GM12891 (cell line): ENCODE measurements around the gene CLCNKA.

Experiments
- POLR2A ChIP-seq: IDR thresholded peaks from 2 replicates; pipeline ENCODE4 v1.6.1; 2011; ENCODE audit warnings: low read depth, low read length, control low read depth
- POLR2AphosphoS5 ChIP-seq: IDR thresholded peaks from 2 replicates; pipeline ENCODE4 v1.6.1; 2011; ENCODE audit warnings: low read depth, low read length, control low read depth
- TAF1 ChIP-seq: IDR thresholded peaks from 2 replicates; pipeline ENCODE4 v1.6.1; 2011; ENCODE audit warnings: low read depth, low read length, control low read depth

- TF ChIP-seq POLR2A (no peak), POLR2AphosphoS5 (no peak), TAF1 (no peak)
These were observed 25.0 kb downstream of the CLCNKA start for GRCh38 chr1:16046842-16047241.
